Measurements from ENCODE around the gene ATP2B2.
"Not testable (repeated sequence)": the region's sequence is repeated elsewhere in the genome, so short reads cannot be mapped to it uniquely, and the experiment has no call there.

ATP2B2 gene

DNA sequence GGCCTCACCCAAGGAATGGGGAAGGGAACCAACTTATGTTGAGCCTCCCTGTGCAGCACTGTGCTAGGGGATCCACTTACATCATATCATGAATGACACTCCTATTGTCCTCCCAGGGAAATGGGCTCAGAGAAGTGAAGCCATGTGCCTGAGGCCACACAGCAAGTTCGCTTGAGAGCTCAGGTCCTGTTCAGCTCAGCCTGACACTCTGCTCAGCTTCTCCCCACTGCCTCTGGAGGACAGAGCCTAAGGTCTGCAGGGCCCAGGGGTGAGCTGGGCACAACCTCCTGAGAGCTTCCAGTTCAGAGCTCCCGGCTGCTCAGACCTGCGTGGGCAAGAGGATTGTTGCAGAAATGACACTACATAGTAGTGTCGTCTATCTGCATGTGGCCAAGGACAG, 108.5 kb downstream of the ATP2B2 start:
- DNase-seq: no peak

DNA sequence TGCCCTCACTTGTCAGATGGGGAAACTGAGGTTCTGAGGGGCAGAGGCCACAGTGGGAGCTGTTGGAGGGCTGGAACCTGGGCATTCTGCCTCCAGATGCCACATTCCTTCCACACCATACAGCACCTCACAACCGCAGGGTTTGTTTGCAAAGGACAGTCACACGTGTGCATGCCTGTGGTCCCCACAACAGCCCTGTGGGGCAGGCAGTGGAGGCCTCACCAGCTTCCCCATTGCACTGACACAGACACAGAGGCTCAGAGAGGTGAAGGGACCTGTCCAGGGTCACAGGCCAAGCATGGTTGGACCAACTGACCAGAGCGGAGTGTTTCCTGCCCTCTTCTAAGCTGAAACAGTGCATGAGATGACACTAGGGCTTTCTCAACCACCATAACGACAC, 109.3 kb downstream of the ATP2B2 start:
- DNase-seq: no peak

DNA sequence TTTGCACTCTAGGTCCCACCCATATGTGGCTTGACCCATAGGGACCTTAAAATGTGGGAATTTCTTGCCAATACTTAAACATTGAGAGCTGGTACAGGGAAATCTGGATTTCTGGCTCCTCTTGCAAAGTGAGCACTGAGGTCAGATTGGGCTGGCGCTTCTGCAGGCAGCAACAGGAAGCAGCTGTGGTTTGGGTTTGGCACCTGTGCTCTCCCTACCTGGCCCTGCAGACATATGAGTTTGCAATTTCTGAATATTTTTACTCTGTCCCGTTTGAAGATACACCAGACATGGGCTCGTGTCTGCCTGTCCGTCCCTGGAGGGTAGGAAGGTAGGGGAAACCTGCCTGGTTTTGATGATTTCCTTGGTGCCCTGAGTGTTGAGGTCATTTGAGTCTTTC, 109.7 kb downstream of the ATP2B2 start:
- no peak for DNase-seq

DNA sequence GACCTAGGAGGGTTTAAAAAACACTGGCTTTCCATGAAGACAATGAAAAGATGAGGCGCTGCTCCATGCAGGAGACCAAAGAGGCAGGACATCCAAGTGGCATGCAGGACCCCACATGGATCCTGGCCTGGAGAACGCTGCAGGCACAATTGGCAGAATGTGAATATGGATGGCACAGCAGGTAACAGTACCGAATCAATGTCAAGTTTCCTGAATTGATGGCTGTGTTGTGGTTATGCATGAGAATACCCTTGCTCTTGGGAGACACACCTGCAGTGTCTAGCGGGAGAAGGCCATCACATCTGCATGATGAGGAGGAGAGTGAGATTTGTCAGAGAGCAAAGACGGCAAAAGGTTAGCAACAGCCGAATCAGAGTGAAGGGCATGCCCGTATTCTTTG, 110.2 kb downstream of the ATP2B2 start:
- DNase-seq: no peak

DNA sequence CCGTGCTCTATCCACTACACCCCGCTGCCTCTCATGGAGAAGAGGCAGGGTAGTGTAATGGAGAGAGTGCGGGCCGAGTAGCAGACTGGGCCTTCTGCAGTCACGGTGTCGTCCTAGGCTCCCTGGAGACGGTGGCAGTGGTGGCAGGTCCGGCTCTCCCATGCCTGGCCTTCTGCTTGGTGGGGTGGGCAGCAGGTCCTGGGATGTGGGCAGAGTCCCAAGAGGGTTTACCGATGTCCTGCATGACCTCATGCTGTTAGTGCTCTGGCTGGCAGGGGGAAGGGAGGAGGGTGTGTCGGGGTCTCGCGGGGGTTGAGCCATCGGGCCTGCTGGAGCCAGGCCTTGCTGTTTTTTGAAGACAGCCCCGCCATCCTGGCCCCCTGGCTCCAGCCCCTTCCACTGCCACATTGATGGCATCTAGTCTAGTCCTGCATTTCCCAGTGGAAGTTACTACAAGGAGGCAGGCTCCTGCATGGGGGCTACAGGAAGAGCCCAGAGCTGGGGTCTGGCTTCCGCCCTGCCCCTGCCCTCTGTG, 110.8 kb downstream of the ATP2B2 start:
- DNase-seq: no peak

DNA sequence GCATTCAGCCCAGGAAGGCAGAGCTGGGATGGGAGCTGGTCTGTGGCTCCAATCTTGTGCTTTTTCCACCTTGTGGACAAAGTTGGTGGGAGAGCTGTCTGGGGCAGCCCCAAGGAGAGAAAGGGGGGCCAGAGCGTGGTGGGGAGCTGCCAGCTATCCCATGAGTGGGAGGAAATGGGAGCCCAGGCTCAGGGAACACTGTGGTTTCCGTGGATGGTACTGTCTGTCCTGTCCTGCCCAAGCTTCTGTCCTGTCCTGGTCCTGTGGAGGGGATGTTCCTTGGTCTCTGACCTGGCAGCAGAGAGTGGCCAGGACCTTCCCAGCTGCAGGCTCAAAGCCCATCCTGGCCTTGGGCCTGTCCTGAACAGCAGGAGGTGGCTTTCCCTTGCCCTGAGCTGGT, 111.9 kb downstream of the ATP2B2 start:
- DNase-seq: no peak

DNA sequence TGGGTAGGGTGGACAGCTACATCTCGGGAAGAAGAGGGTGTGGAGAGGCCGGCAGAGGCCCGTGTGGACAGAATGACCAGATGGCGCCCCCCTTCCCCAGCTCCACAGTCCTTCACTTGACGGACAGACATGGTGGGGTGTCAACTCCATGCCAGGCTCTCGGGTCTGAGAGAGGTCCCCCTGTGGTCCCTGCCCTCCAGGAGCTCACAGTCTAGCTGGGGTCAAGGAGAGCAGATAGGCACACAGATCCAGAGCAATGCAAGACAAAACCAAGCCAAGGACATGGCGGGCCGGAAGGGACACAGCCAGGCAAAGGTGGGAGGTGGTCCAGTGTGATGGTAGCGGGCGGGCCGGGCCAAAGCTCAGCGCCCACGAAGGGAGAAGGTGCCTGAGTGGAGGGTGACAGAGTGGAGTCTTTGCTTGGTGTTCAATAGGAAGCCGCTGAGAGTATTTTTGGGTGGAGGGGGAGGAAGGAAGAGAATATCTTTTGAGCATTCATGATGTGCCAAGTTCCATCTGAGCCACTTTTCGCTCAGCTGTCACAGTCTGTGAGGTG, 112.4 kb downstream of the ATP2B2 start:
- no peak for DNase-seq

DNA sequence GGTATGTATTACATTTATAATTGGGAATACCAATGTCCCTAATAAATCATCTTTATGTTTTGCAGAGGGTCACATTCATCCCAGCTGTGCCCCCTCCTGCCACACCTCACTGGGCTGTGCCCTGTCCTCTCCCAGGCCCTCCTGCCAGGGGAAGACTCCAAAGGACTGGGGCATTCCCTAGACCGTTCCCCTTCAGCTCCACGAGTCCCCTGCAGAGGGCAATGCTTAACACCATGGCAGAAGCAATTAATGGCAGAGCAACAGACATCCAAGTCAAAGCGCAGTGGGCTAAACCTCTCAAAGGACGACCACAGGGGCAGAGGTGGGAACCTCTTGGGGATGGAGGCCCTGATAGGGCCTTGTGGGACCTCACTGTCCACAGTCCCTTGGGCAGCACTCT, 113.1 kb downstream of the ATP2B2 start:
- no peak for DNase-seq

DNA sequence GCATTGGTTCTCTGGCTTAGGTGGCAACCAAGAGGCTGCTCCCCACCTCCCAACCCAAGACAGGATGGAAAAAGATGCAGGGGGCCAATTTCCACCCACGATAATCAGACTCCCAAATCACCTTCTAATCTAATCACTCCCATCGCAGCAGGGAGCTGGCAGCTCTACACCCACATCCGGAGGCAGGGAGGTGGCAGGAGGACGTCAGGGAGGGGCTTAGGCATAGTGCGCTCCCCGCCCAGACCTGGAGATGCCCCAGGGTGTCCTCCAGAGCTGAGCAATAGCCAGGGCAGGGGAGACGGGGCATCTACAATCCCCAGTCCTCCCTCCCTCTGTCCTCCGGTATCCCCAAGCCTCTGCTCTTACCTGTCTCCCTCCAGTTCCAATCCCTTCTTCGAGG, 114.0 kb downstream of the ATP2B2 start:
- no peak for DNase-seq

DNA sequence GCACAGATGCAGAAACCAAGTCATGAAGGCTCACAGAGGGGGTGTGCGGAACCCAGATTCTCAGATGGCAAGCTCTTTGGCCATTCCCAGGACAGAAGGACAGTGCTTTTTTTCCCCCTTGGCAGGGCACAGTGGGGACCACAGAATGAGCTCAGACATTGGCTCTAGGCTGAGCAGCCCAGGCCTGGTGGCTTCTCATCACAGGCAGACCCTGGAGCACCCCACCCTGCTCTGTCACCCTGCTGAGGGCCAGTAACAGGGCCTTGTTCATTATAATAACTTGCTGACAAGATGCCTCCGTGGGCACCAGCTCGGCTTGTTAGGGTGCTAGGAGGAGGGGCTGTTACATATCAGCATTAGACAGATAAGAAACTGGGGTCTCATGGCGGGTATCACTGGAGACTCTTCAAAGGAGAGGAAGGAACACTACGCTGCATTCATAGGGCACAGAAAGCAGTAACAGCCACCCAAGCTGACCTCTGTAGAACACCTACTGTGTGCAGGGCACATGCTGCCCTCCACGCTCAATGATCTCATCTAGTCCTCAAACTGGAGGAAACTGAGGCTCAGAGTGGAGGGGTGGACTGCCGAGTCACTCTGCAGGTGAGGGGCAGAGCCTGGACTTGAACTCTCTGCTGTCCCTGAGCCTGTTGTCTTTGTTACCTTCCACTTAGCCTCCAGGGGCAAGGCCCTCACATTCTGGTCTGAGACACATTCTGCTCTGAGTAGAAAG, 114.6 kb downstream of the ATP2B2 start:
- DNase-seq: no peak

DNA sequence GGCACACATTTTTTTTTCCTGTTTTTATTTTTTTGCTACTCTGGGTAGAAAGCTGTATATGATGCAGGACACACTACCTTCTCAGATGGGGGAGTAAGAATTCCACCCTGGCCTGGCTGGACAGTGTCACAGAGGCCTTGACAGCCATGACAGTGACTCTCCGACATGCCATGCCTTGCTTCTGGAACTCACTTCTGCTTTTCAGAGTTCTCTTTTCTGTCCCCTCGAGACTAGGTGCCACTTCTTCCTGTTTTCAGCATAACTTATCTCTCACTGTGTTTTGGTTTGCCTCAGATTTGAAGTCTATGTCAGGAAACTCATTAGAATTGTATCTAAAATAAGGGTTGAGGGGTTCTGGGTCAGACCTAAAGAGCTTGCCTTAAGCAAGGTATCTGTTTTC, 115.4 kb downstream of the ATP2B2 start:
- DNase-seq: no peak

DNA sequence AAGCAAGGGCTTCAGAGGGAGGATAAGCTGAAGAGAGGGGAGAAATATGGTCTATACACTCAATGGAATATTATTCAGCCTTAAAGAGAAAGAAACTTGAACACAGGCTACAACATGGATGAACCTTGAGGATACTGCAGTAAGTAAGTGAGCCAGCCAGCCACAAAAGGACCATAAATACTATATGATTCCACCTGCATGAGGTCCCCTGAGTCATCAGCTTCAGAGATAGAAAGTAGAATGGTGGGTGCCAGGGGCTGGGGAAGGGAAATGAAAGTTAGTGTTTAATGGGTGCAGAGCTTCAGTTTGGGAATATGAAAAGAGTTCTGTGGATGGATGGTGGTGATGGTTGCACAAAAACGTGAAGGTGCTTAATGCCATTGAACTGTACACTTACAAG, 116.0 kb downstream of the ATP2B2 start:
- no peak for DNase-seq

DNA sequence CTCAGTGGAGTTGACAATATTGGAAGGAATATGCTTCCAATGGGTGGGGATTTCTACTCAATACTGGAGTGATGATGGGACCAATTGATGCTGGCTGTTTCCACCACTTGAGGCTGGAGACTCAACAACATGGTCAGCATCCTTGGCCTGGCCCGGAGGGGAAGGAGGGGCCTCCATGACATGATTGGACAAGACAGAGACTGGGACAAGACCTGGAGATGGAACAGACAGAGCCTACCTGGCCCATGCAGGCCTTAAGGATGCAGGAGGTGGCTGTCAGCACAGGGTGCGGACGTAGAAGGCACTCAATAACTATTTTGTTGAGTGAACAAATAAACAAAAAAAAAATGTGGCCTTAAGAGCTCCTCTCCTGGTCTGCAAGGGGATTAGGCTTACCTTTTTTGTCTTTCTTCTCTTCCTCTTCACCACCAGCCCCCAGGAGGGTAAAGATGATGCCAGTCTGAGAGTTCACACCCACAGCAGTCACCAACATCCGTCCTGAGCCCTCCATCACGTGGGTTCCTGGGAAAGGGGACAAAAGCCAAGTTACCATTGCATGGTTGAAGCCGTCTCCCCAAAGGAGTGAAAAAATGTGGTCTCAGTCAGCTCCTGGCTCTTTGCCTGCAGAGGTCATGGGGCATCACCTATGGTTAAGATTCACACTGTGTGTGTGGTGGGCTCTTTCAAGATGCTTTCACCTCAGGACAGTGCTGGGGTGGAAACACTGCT, 117.3 kb downstream of the ATP2B2 start:
- no peak for DNase-seq

DNA sequence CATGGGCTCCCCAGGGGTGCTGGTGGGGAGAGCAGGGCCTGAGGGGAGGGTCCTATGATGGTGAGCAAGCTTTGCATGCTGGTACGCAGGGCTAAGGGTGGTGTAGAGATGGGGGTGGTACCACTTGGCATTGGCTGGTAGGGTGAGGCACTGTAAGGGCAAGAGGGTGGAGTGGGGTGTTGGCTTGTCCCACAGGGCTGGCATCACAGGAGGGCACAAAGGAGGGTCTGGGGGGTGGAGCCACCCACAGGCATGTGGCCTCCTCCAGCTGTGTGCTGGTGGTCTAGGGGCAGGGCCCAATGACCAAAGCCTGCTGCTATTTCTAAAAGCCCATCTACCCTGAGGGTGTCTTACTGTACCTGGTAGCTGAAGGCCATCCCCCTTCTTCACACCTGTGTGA, 119.3 kb downstream of the ATP2B2 start:
- no peak for DNase-seq

DNA sequence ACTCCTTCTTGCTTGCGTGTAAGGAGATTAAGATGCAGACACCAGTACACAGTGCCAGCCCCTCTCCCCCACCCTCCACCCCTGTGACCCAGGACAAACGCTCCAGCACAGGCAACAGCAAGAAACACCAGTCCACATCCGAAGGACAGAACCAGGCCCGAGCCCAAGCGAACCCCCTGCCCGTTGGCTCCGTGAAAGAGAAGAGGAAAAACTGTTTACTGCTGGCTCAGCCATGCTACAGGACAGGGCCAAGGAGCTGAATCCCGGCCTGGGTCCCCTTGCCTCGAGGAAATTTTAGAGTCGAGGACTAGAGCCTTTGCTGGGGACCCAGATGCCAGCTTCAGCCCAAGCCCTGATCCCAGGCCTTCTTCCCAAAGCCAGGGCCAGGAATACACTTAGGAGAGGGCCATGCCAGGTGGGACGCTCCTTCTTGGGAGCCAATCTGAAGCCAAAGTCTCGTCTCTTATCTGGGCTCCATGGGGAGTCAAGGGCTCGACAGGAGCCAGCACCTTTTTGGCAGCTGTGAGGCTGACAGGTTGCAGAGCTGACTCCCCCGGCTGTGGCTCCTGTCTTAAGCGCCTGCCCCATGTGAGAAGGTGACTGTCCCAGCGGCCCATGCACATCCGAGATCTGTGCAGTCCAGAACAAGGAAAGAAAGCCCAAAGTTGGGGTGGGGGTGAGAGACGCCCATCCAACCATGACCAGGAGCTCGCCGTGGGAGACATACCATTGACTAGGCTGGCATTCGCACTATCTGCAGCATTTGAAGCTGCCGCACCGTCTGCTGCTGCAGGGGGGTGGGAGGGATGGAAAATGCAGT, 120.6 kb downstream of the ATP2B2 start:
- no peak for DNase-seq

DNA sequence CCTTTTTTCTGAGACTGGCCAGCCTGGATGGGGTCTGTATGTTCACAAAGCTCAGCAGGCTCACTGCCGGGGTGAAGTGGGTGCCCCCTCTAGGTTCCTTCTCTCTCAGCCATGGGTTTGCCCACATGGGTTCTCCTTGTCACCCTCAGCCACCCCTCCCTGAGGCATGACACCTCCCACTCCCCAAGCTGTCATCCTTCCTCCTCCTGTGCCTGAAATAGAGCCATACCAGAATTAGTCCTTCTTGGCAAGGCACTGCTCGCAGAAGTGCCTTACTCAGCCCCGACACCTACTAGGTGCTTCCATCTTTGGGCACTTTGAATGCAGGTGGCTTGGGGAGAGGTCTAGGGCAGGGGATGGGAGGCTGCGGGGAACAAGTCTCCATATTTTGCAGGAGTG, 121.5 kb downstream of the ATP2B2 start:
- no peak for DNase-seq

DNA sequence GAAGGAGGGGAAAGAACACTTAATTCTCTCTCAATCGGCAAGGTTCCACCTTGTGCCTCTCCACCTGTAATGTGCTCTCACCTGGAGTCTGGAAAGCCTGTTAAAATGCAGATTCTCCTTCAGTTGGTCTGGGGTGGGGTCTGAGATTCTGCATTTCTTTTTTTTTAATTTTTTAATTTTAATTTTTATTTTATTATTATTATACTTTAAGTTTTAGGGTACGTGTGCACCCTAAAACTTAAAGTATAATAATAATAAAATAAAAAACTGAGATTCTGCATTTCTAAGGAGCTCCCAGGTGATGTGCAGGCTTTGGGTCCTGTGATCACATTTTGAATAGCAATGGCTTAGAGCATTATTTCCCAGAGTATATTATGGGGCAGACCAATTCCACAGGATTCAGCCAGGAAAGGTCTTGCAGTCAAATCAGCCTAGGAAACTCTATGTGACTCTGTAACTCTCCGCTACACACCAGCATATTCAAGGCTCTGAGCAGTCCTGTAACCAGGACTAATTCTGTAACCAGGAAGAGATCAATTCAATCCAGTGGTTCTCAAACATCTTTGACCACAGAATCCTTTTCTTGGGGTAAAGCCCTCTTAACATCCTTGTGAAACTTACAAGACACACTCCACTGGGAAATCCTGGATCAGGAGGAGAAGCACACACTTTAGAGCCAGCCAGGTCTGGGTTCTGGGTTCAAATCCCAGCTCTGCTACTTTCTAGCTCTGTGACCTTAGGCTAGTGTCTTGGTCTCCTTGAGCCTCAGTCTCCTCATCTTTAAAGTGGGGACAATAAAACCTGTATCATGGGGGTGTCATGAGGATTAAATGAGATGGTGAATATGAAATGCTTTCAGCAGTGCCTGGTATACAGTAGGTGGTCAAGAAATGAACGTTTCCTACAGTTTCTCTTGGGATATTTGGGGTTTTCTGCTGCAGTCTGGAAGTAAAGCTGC, 122.2 kb downstream of the ATP2B2 start:
- DNase-seq: no peak

DNA sequence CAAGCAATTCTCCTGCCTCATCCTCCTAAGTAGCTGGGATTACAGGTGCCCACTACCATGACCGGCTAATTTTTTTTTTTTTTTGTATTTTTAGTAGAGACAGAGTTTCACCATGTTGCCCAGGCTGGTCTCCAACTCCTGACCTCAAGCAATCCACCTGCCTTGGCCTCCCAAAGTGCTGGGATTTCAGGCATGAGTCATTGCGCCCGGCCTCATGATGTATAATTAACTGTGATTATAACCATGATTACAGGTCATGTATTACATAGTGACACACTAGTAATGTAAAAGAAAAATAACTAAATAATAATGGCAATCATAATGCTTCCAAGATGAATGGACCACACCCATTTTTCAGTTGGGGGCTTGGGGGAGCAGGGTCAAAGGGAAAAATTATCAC, 122.9 kb downstream of the ATP2B2 start:
- DNase-seq: not testable (repeated sequence)

DNA sequence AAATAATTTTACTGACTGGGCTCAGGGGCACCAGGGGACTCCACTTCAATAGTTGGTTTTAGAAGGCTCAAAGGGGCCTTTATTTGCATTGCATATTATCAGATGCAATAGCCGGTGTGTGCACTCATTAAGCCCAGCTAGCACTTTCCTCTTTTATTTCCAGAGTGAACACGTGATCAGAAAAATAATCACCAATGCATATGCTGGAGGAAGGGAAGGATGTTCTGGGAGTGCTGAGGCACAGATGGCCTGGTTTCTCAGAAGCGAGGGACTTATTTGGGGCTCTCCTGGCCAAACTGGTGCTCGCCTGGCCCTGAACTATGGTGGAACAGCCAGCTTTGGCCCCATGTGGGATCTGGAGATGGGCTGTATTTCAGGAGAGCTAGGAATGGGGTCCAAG, 124.0 kb downstream of the ATP2B2 start:
- no peak for DNase-seq

DNA sequence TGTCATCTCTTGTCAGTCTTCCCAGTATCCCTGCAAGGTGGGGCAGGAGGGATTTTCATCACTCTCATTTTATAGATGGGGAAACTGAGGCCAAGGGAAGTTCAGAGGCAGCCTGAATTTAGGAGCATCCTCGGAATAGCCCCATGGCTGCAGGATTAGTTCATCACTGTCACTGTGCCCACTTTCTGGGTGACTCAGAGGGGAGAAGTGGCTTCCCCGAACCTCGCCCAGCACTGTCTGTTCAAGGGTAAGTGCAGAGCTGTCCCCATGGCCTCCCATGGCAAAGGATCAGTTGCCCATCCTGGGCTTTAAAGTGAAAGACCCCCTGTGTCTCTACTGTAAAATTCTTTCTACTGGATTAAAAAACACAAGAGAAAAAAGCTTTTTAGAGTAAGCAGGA, 124.5 kb downstream of the ATP2B2 start:
- no peak for DNase-seq

DNA sequence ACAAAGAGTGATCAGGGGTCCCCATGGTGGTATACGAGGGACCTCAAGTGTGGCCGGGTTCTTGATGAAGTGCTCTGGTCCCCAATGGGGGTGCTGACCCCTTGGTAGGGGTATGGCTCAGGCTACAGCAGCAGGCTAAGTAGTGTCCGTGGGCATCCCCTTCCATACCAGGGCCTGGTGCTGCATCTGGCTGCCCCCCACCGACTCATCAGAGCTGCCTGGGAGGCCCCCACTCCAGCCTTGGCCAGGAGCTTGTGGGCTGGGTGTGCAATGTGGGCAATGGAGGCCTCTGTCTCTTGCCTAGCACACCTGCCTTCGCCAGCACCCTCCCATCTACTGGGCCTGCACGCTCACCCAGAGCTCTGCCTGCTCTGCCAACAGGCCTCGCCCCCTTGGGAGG, 125.4 kb downstream of the ATP2B2 start:
- no peak for DNase-seq

DNA sequence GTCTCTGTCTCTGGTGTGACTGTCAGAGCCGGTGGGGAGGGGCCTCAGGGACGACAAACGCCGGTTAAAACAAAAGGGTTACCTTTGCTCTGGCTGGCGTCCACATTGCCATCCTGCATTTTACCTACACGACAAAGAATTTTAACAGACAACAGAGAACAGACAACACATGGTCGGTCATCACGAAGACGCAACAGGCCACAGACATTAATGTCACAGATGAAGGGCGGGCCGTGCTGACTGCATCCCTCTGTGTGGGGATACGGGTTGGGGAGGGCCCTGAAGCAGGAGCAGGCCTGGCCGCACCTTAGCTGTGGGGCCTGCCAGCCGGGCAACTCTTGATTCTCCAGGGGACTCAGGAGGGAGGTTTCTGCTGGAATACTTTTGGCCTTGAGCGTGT, 126.2 kb downstream of the ATP2B2 start:
- DNase-seq: no peak
